ENCODE data around the gene CBX5. TPM values are rescaled to one million over a fixed set of nuclear protein-coding genes. Genes with fewer than 3 reads are reported as not detected.

The CBX5 gene
- total and polyA plus RNA-seq, 2 of the 8 experiments (the other 6 are each of a cell fraction or from before 2014, with no cell fraction given), result 62.4 to 231 TPM

GRCh38 chr12:54240971-54241588, 38.8 kb downstream of the CBX5 start (continued):
- TF ChIP-seq CTCF (IDR thresholded peaks at IDR 0.05; ENCODE audit: control extremely low read depth in 1 of 3, insufficient read depth in 1 of 3, low read depth in 1 of 3, low read length in 3 of 3) (no peak), CHD2 (IDR thresholded peaks at IDR 0.05; ENCODE audit: low read length) (no peak), CBX5 (IDR thresholded peaks at IDR 0.05; ENCODE audit: low read depth, low read length) (no peak), YY1 (IDR thresholded peaks at IDR 0.05; ENCODE audit: low read depth, low read length) (no peak)
